ENCODE results near the gene TEX101.

TEX101 gene

DNA sequence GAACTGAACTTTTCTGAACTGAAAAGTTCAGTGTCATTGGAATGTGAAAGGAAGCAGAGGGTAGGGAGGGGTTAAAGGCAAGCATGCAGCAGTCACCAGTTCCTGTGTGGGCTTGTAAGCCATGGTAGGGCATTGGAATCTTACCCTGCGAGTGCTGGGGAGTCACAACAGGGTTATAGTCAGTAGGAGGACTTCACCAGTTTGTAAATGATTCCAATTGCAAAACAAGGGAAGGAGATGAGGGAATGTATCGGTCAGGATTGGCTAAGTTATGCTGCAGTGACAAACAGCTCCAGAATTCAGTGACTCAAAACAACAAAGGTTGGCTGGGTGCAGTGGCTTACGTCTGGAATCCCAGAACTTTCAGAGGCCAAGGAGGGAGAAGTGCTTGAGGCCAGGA is 37.9 kb downstream of the TEX101 start:
- TF ChIP-seq, protein P1, sequence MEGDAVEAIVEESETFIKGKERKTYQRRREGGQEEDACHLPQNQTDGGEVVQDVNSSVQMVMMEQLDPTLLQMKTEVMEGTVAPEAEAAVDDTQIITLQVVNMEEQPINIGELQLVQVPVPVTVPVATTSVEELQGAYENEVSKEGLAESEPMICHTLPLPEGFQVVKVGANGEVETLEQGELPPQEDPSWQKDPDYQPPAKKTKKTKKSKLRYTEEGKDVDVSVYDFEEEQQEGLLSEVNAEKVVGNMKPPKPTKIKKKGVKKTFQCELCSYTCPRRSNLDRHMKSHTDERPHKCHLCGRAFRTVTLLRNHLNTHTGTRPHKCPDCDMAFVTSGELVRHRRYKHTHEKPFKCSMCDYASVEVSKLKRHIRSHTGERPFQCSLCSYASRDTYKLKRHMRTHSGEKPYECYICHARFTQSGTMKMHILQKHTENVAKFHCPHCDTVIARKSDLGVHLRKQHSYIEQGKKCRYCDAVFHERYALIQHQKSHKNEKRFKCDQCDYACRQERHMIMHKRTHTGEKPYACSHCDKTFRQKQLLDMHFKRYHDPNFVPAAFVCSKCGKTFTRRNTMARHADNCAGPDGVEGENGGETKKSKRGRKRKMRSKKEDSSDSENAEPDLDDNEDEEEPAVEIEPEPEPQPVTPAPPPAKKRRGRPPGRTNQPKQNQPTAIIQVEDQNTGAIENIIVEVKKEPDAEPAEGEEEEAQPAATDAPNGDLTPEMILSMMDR (IDR thresholded peaks at IDR 0.05; ENCODE audit: unreplicated experiment in 3 of 3) = no peak
- H3K27me3 Mint-ChIP-seq (ENCODE audit: low read depth) = peaks cover 17% of the 10 kb centered on the region
- H3K4me3 Mint-ChIP-seq = no peak overlapping the region
- H3K9me3 Mint-ChIP-seq = peaks cover 5% of the 10 kb centered on the region
- no peak overlapping the region for H3K27ac Mint-ChIP-seq
- H3K36me3 Mint-ChIP-seq (ENCODE audit: low read depth) = no peaks in the 10 kb centered on the region
- H3K4me1 Mint-ChIP-seq = no peaks in the 10 kb centered on the region

DNA sequence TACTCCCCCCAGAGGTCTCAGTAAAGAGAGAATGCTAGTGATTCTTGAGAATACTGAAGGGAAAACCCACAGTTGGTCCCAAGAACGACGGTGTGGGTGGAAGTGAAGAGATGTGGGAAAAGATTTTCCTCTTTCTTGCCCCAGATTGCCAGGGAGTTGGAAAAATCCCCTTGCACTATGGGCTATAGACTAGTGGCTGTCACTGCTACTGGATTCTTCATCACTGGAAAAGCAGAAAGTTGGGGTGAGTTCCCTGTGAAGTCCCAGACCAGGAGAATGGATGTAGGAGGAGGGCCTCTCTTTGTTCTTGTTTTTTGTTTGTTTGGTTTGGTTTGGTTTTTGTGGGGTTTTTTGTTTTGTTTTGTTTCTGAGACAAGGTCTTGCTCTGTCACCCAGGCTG is 39.3 kb downstream of the TEX101 start:
- no peaks in the 10 kb centered on the region for H3K4me1 Mint-ChIP-seq
- H3K36me3 Mint-ChIP-seq (ENCODE audit: low read depth) = no peaks in the 10 kb centered on the region
- peaks cover 5% of the 10 kb centered on the region for H3K9me3 Mint-ChIP-seq
- H3K27me3 Mint-ChIP-seq (ENCODE audit: low read depth) = peaks cover 17% of the 10 kb centered on the region
- TF ChIP-seq, protein P1 (IDR thresholded peaks at IDR 0.05; ENCODE audit: unreplicated experiment in 3 of 3) = no peak
- no peak overlapping the region for H3K4me3 Mint-ChIP-seq
- H3K27ac Mint-ChIP-seq = no peak overlapping the region

DNA sequence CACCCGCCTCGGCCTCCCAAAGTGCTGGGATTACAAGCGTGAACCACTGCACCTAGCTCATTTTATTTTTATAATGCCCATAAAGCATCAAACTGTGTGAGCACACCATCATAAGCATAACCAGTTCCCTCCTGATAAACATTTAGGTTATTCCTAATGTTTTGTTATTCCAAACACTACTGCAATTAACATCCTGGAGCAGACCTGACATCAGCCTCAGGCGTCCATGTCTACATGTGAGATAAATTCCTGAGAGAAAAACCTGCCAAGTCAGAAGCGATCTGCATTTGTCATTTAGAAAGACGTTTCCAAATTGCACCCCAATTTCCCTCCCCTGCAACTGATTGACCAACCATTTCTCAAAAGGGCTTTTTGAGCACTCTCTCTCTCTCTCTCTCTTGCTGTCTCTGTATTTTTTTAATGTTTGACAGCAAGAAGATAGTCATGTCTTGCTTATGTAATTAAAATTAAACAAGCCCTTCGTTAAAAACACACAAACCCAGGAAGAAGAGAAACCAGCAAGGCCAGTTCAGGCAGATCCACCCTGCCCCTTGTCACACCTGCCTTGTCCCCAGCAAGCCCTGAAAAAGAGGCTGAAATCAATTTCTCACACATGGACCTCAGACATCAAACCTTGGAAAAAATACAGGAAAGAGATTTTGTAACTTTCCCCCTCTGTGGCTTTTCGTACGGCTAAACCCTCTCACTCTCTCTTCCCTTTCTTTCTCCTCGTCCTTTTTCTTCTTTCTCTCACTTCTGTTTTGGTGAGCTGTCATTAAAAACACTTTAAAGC is 40.8 kb downstream of the TEX101 start:
- no peak overlapping the region for H3K4me3 Mint-ChIP-seq
- H3K4me1 Mint-ChIP-seq = no peaks in the 10 kb centered on the region
- peaks cover 18% of the 10 kb centered on the region for H3K27me3 Mint-ChIP-seq (ENCODE audit: low read depth)
- H3K27ac Mint-ChIP-seq = no peak overlapping the region
- H3K36me3 Mint-ChIP-seq (ENCODE audit: low read depth) = no peaks in the 10 kb centered on the region
- H3K9me3 Mint-ChIP-seq = peaks cover 5% of the 10 kb centered on the region
- TF ChIP-seq, protein P1 (IDR thresholded peaks at IDR 0.05; ENCODE audit: unreplicated experiment in 3 of 3) = no peak

DNA sequence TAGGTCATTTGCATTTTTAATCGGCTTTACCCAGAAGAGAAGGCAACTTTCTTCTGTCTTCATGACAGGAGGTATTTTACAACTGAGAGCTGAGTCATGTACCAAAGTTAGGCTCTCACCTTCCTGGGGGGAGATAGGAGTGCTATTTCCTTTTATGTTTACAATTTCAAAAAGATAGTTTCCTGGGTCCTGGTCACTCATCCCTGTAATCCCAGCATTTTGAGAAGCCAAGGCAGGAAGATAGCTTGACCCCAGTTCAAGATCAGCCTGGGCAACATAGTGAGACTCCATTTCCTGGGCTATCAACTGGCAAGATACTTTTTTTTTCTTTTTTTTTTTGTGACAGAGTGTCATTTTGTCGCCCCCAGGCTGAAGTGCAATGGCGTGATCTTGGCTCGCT is 43.1 kb downstream of the TEX101 start:
- Mint-ChIP-seq H3K27ac (no peak overlapping the region), H3K4me1 (no peaks in the 10 kb centered on the region), H3K9me3 (no peaks in the 10 kb centered on the region), H3K27me3 (ENCODE audit: low read depth) (peaks cover 14% of the 10 kb centered on the region), H3K4me3 (no peak overlapping the region), H3K36me3 (ENCODE audit: low read depth) (peaks cover 6% of the 10 kb centered on the region)
- TF ChIP-seq, protein P1 (IDR thresholded peaks at IDR 0.05; ENCODE audit: unreplicated experiment in 3 of 3) = no peak

DNA sequence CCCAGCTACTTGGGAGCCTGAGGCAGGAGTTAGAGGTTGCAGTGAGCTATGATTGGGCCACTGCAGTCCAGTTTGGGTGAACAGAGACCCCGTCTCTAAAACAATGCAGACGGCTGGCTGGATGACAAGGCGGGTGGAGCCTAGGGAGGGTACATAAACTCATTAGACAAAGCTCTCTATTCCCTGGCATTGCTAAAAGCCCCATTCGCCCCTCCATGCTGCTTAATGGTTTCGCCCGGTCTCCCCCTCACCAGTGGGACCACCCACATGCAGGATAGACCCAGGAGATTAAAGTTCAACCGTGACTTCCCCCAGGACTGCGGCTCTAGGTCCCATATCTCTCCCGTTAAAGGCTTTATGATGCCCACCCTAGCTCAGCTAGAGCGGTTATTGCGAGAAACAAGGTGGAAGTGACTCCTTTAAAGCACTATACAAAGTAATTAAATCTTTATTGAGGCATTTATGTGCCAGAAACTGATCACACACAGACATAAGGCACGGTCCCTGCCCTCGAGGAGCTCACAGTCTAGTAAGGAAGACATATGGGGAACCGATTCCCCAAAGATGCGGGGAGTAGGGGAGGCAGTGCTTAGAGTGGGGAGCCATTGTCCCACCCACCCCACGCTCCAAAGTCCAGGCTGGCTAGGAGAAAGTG is 45.8 kb downstream of the TEX101 start:
- peaks cover 6% of the 10 kb centered on the region for H3K36me3 Mint-ChIP-seq (ENCODE audit: low read depth)
- H3K4me3 Mint-ChIP-seq = peak overlapping the region; percentile 60 to 69 (median 65)
- H3K9me3 Mint-ChIP-seq = no peaks in the 10 kb centered on the region
- TF ChIP-seq, protein P1 (IDR thresholded peaks at IDR 0.05; ENCODE audit: unreplicated experiment in 3 of 3) = no peak
- H3K27ac Mint-ChIP-seq = no peak overlapping the region
- H3K4me1 Mint-ChIP-seq = no peaks in the 10 kb centered on the region
- H3K27me3 Mint-ChIP-seq (ENCODE audit: low read depth) = peaks cover 20% of the 10 kb centered on the region
